ENCODE data around the gene BCL2L1.

DNA sequence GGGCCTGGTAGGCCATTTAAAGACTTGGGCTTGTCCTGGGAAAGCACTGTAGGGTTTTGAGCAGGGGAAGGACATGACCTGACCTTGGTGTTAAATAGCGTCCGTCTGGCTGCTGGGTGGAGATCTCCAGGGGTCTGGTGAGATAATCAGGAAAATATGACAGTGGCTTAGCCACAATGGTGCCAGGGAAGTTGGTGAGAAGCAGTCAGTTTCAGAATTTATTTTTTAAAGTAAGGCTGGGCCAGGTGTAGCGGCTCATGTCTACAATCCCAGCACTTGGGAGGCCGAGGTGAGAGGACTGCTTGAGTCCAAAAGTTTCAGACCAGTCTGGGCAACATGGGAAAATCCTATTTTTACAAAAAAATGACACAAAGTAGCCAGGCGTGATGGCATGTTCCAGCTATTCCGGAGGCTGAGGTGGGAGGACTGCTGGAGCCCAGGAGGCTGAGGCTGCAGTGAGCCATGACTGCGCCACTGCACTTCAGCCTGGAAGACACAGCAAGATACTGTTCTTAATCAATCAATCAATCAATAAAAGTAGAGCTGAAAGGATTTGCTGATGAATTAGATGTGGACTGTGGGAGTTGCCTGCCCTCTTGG lies 41.4 kb downstream of the BCL2L1 start:
- no peak for TF ChIP-seq POLR2A (IDR thresholded peaks at IDR 0.05; ENCODE audit: low read depth, low read length)
- no peak for TF ChIP-seq TAF1 (IDR thresholded peaks at IDR 0.05; ENCODE audit: low read depth, low read length)

Measured in GM12891 (cell line).